LNCAP (cell line): ENCODE measurements around the gene ADORA2B.

Experiments used
- TF ChIP-seq, protein P1 (sequence below): fragments of 450-650 bp; IDR thresholded peaks from 2 replicates; pipeline ENCODE4 v1.5.1; 2017; ENCODE audit warnings: mild to moderate bottlenecking

ADORA2B gene

DNA sequence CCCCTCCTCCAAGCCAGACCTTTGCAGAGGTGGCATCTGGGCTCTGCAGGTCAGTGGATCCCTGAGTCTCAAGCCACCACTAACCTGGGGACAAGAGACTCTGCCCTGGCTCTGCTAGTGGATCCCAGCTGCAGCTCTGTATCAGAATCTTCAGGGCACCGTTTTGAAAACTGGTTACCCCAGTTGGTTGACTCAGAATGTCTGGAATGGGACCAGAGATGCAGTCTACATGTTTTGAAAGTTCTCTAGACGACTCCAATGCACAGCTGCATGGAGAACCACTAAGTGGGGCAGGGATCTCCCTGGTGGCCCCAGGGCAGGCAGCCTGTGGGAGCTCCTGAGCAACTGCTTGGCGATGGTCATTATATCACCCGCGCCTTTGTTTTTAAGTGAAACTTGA, 34.1 kb upstream of the ADORA2B start:
- TF ChIP-seq, protein P1, sequence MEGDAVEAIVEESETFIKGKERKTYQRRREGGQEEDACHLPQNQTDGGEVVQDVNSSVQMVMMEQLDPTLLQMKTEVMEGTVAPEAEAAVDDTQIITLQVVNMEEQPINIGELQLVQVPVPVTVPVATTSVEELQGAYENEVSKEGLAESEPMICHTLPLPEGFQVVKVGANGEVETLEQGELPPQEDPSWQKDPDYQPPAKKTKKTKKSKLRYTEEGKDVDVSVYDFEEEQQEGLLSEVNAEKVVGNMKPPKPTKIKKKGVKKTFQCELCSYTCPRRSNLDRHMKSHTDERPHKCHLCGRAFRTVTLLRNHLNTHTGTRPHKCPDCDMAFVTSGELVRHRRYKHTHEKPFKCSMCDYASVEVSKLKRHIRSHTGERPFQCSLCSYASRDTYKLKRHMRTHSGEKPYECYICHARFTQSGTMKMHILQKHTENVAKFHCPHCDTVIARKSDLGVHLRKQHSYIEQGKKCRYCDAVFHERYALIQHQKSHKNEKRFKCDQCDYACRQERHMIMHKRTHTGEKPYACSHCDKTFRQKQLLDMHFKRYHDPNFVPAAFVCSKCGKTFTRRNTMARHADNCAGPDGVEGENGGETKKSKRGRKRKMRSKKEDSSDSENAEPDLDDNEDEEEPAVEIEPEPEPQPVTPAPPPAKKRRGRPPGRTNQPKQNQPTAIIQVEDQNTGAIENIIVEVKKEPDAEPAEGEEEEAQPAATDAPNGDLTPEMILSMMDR = no peak

DNA sequence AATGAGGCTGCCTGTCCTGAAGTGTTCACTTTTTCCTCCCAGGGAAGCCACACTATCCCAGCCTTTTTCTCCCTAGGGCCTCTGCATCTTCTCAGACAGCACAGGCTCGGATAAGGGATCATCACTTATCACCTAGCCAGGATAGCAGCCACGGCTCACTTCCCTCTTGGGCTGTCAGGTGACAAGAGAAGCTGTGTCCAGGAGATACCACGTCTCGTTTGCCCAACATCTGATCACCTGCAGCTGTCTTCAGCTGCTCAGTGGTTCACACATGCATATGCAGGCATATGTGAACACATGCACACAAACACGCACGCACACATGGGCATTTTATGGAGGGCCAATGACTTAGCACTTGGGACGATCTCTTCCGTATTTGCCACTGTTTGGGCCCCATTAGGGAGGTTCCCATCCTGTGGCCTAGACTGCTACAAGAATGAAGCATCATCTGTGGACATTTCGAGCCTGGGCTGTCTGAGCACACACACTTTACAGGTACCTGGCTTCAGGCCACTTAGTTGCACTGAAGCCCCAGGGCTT, 32.4 kb upstream of the ADORA2B start:
- TF ChIP-seq, protein P1 = no peak

DNA sequence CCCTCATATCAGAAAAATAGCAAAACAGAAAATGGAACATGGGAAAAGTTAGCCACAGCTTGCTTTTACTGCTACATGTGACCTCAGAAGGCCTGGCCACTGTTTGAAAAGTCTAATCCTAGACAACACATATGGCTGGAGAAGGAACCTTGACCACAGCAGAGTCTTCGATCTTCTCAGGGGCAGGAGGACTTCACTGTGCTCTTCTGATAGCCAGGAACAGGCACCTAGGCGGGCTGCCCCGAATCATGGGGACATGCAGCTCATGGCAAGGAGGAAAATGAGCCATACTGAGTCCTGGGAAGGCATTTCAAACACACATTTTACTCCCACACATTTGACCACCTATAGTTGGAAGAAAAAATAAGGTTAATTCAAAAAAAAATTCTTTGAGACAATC, 31.1 kb upstream of the ADORA2B start:
- TF ChIP-seq, protein P1 = no peak

DNA sequence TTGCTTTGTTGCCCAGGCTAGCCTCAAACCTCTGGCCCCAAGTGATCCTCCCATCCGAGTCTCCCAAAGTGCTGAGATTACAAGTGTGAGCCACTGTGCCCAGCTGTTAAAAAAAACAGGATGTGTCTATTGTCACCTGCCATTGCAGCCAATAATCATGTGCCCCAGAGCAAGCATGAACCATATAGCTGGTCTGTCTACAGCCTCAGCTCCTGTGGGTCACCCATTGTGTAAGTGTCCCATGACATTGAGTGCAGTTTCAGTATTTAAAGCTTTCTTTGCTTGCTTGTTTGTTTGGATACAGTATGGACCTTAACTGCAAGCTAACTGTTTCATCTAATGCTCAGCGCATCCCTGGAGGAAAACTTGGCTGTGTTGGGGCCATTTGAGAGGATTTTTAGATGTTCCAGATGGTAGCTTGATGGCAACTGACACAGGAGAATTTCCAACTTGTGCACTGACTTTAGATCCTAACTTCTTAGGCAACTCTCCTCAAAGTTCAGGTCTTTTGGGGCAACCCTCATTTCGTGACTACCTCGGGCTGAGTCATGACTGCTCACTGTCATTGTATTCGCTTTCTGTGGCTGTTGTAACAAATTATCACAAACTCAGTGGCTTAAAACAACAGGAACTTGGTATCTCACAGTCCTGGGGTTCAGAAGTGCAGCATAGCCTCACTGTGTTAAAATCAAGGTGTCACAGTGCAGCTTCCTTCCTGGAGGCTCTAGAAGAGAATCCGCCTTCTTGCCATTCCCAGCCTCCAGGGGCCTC, 30.3 kb upstream of the ADORA2B start:
- TF ChIP-seq, protein P1 = no peak

DNA sequence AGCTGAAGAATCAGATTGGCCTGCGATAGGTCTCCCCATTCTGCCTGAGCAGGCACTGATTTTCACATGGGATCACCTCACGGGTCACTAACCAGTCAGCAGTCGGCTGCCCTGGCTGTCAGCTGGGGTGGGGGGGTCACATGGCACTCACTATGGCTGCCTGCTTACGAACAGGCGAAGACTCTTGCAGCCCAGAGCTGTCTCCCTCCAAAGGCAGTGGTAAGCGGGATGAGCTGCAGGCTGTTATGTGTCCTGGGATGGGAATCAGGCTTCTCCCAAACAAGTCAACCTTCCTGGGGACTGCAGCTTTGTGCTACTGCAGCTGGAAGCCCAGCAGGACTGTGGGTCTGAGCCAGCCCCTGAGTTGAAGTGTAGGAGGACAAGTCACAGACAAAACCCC, 29.0 kb upstream of the ADORA2B start:
- TF ChIP-seq, protein P1 = no peak

DNA sequence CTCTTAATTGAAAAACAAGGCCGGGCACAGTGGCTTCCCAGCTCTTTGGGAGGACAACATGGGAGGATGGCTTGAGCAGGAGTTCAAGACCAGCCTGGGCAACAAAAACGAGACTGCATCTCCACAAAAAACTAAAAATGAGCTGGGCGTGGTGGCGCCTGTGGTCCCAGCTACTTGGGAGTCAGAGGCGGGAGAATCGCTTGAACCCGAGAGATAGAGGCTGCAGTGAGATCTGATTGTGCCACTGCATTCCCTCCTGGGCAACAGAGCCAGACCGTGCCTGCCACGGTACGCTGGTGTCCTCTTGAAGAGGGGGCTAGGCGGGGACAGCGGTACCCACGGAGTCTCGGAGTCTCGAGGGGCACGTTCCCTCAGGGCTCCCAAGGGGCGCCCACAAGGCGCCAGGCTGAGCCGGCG, 27.9 kb upstream of the ADORA2B start:
- TF ChIP-seq, protein P1 = no peak

DNA sequence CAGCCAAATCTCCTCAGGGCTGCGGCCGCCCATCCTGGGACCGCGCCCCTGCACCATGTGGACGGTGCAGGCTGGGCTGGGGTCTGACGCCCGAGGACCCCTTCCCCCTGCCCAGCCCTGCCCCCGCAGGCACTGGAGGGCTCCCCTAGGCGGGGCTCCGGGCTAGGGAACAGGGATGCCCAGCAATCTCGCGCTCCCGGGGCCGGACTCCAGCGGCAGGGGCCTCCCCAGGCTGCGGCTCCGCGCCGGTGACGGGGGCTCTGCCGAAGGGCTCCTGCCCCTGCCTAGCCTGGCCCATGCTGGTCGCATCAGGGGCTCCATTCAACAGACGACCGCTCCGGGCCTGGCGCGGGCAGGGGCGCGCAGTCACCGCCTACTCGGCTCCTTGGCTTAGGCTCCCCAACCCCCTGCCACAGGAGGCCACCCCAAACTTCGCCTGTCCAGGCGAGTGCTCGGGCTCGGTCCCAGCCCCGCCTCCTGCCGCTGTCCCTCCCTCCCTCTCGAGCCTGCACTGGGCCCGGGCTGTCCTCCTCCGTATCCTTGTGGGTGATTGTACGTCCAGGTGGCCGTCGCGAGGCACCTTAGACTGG, 27.4 kb upstream of the ADORA2B start:
- TF ChIP-seq, protein P1 = no peak
